Spleen (tissue), 7 donors: ENCODE results near the gene TRUB2.

Experiments
- POLR2AphosphoS5 ChIP-seq, 3 donors: sonication (generic); formaldehyde crosslinking; IDR thresholded peaks; one replicate each; pipeline ENCODE4 v1.5.1; 2017; ENCODE audit warnings: antibody characterized with exemption in 3 of 3
- TF ChIP-seq, protein P1 (sequence below), 11 experiments: fragments of 200-600 bp in 7 of 11; fragments of 450-650 bp in 4 of 11; sonication (generic) in 4 of 11; IDR thresholded peaks in 8 of 11; conservative IDR thresholded peaks in 3 of 11; 1 replicate in 7 of 11; 2 replicates in 4 of 11; pipeline versions ENCODE4 v1.4.0 to v1.8.0; 2016 to 2021; ENCODE audit warnings: antibody characterized with exemption in 11 of 11, inconsistent platforms in 4 of 11, mild to moderate bottlenecking in 1 of 11
- donor health status: DM: no; HTN: no; CAD: no; lungs with moderate emphysema.
- donor health status: DM: no; HTN: no; CAD: no.
- donor health status: DM: no; HTN: no; CAD: no.

DNA sequence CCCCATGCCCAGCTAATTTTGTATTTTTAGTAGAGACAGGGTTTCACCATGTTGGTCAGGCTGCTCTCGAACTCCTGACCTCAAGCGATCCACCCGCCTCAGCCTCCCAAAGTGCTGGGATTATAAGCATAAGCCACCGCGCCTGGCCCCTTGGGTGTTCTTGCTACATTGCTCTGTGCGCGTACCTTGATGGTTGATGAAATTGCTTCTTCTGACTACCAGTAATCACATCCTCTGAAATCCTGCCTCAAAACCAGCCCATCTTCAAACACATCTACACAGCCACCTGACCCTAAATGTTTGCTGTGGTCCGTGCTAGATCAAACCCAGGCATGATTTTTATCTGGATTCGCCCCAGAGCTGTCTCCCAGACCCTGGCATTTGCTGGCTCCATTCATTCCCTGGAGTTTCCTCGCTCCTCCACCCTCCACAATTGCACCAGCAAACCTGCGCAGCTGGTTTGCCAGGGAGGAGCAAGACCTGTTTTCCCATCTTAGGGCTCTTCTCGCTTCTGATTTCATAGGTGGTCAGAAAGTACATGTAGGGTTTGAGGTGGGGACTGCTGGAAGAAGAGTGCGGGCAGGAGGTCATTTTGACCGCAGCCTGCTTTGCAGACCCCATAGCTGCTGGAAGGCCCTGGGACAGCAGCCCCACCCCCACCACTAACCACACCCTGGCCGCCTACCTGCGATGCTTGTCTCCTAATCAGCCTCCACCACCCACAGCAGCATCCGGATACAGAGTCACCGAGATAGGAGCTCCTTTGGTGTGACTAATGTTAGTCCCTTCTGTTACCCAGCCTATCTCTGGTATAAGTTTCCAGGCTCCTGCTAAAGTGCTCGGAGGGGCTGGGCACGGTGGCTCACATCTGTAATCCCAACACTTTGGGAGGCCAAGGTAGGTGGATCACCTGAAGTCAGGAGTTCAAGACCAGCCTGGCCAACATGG lies 23.4 kb downstream of the TRUB2 start:
- TF ChIP-seq, protein P1, sequence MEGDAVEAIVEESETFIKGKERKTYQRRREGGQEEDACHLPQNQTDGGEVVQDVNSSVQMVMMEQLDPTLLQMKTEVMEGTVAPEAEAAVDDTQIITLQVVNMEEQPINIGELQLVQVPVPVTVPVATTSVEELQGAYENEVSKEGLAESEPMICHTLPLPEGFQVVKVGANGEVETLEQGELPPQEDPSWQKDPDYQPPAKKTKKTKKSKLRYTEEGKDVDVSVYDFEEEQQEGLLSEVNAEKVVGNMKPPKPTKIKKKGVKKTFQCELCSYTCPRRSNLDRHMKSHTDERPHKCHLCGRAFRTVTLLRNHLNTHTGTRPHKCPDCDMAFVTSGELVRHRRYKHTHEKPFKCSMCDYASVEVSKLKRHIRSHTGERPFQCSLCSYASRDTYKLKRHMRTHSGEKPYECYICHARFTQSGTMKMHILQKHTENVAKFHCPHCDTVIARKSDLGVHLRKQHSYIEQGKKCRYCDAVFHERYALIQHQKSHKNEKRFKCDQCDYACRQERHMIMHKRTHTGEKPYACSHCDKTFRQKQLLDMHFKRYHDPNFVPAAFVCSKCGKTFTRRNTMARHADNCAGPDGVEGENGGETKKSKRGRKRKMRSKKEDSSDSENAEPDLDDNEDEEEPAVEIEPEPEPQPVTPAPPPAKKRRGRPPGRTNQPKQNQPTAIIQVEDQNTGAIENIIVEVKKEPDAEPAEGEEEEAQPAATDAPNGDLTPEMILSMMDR (IDR thresholded peaks at IDR 0.05 in 8 of 11, conservative IDR thresholded peaks at IDR 0.05 in 3 of 11): no peak
- TF ChIP-seq POLR2AphosphoS5 (IDR thresholded peaks at IDR 0.05): no peak
